ENCODE results near the gene KRT31. TPM values are rescaled to one million over a fixed set of nuclear protein-coding genes. Genes with fewer than 3 reads are reported as not detected.

KRT31 gene
- total and polyA plus RNA-seq, 3 donors from 2014 or later = 0.53 to 0.74 TPM; not detected in 1

DNA sequence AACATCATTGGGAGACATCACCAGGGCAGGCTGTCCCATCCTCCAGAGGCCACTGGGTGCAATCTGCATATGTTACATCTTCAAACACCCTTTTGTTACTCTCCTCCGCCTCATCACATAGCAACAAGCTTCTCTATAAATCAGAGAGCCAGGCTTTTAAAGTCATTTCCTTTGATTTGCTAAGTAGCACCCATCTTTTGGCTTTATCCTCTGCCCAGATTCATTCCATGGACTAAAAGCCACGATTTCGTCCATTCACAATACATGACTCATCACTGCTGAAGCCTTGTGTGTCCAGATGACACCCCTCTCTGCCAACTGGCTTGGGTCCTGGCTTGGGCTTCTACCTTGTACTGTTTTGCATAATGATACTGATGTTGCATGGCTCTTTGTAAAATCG is 45.3 kb upstream of the KRT31 start:
- H3K4me3 ChIP-seq = no peak overlapping the region
- H3K36me3 ChIP-seq (ENCODE audit: low read depth, missing control alignments) = no peaks in the 10 kb centered on the region
- 91 to 92% methylated on average over 4 of the region's 4 CpGs for WGBS, 2 donors
- no peak for DNase-seq
- no peak overlapping the region for H3K27ac ChIP-seq
- intact Hi-C loops (cut with DNase I; ENCODE audit: low total_unique reads) = loop anchor here (10.0 kb wide), 1 partner anchor 78 kb away; the partner anchor contains the start of gene KRT33B
- H3K27me3 ChIP-seq = no peaks in the 10 kb centered on the region
- no peaks in the 10 kb centered on the region for H3K9me3 ChIP-seq
- H3K4me1 ChIP-seq = no peaks in the 10 kb centered on the region
- TF ChIP-seq, protein P1, sequence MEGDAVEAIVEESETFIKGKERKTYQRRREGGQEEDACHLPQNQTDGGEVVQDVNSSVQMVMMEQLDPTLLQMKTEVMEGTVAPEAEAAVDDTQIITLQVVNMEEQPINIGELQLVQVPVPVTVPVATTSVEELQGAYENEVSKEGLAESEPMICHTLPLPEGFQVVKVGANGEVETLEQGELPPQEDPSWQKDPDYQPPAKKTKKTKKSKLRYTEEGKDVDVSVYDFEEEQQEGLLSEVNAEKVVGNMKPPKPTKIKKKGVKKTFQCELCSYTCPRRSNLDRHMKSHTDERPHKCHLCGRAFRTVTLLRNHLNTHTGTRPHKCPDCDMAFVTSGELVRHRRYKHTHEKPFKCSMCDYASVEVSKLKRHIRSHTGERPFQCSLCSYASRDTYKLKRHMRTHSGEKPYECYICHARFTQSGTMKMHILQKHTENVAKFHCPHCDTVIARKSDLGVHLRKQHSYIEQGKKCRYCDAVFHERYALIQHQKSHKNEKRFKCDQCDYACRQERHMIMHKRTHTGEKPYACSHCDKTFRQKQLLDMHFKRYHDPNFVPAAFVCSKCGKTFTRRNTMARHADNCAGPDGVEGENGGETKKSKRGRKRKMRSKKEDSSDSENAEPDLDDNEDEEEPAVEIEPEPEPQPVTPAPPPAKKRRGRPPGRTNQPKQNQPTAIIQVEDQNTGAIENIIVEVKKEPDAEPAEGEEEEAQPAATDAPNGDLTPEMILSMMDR (IDR thresholded peaks at IDR 0.05) = no peak

DNA sequence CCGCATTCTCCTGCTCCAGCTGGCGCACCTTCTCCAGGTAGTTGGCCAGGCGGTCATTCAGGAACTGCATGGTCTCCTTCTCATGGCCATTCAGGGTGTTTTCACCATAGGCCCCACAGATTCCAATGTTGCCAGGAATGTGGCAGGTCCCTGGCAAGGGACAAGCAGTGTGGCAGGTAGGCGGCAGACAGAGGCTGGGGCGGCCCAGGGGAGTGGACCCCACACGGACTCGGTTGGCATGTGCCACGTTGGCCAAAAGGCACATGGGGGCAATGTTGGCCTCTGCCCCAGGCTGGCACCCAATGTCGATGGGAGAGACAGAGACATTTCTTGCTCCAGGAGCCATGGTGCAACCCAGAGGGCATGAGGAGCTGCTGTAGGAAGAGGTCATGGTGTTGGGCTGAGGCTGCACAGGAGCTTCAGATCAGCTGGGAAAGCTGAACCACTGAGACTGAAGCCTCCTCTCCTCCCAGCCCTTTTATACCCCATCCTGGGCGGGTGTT is 43.2 kb upstream of the KRT31 start, which contains the start of gene KRT38:
Gene KRT38, minus strand, starts transcription at position 453 of the 503 bp plus-strand sequence. Its CDS starts 62 bp downstream, at position 391.
- Histone ChIP-seq H3K4me3 (no peak within 1 kb of the TSS), H3K9me3 (no peaks in the 10 kb centered on the region), H3K4me1 (no peaks in the 10 kb centered on the region), H3K36me3 (ENCODE audit: low read depth, missing control alignments) (no peaks in the 10 kb centered on the region), H3K27me3 (no peaks in the 10 kb centered on the region), H3K27ac (no peak within 1 kb of the TSS)
- DNase-seq = no peak
- intact Hi-C loops (cut with DNase I; ENCODE audit: low total_unique reads) = loop anchor here (10.0 kb wide), 1 partner anchor 76 kb away; the partner anchor contains the start of gene KRT33B
- no peak for TF ChIP-seq POLR2A (IDR thresholded peaks at IDR 0.05)
- TF ChIP-seq, protein P1 (IDR thresholded peaks at IDR 0.05) = no peak
- 96 to 100% methylated on average over 5 to 10 of the region's 10 CpGs for WGBS, 2 donors

DNA sequence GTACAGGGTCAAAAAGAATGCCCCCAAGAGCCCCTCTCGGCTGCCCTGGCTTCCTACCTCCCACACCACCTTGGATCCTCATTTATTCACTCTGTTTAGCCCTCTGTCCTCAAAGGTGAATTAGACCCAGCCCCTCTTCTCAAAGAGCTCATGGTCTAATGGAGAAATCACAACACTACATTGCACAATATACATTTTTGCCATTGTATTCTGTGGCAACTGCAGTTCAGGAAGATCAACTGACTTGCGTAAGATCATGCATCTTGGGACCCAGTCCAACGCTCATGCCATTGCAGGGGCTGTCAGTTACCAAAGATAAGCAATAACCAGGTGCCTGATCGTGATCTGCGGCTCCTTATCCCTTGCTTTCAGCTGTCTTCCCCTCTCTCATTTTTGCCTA is 42.0 kb upstream of the KRT31 start:
- no peaks in the 10 kb centered on the region for H3K36me3 ChIP-seq (ENCODE audit: low read depth, missing control alignments)
- intact Hi-C loops (cut with DNase I; ENCODE audit: low total_unique reads) = no loop called here
- H3K4me3 ChIP-seq = no peak overlapping the region
- WGBS, 2 donors = 73 to 89% methylated on average over 4 to 5 of the region's 5 CpGs
- no peaks in the 10 kb centered on the region for H3K27me3 ChIP-seq
- no peak for DNase-seq
- H3K27ac ChIP-seq = no peak overlapping the region
- H3K9me3 ChIP-seq = no peaks in the 10 kb centered on the region
- TF ChIP-seq POLR2A (IDR thresholded peaks at IDR 0.05) = no peak
- TF ChIP-seq, protein P1 (IDR thresholded peaks at IDR 0.05) = no peak
- H3K4me1 ChIP-seq = no peaks in the 10 kb centered on the region

DNA sequence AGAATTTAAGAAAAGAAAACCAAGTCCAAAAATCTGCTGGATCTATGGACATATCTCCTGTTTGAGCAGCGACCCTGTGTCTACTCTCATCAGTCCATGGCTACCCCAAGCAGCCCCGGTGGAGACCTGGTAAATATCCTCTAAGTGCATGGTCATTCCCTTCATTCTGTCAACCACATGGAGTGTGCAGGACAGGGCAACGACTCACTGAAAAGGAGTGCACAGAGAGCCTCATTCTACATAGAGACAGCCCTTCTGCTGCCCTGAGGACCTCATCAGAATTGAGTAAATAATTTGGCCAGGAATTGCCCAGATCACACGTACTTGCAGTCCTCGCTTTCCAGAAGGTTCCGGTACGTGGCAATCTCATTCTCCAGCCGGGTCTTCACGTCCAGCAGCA is 40.4 kb upstream of the KRT31 start:
- Histone ChIP-seq H3K27ac (no peak overlapping the region), H3K4me1 (no peaks in the 10 kb centered on the region), H3K9me3 (no peaks in the 10 kb centered on the region), H3K27me3 (no peaks in the 10 kb centered on the region), H3K36me3 (ENCODE audit: low read depth, missing control alignments) (no peaks in the 10 kb centered on the region), H3K4me3 (no peak overlapping the region)
- intact Hi-C loops (cut with DNase I; ENCODE audit: low total_unique reads) = no loop called here
- TF ChIP-seq POLR2A (IDR thresholded peaks at IDR 0.05) = no peak
- TF ChIP-seq, protein P1 (IDR thresholded peaks at IDR 0.05) = no peak
- no peak for DNase-seq
- WGBS, 2 donors = 92 to 94% methylated on average over 3 to 9 of the region's 9 CpGs

DNA sequence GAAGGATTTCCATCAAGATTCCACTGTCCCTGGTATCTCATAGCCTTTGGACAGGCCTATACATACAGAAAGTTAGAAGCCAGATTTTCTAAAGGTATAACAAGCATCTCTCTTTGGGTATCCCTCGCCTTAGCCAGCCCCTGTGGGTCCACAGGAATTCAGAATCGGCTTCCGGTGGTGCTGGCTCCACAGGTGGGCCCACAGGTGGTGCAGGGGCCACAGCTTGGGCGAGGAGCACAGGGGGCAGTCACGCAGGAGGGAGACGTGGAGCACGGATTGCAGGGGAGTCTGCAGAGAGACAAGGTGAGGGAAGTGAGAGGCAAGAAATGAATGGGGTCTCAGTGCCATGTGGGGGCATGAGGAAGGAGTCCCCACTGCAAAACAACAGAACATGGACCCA is 39.8 kb upstream of the KRT31 start:
- H3K27me3 ChIP-seq = no peaks in the 10 kb centered on the region
- no peak overlapping the region for H3K4me3 ChIP-seq
- TF ChIP-seq POLR2A (IDR thresholded peaks at IDR 0.05) = no peak
- TF ChIP-seq, protein P1 (IDR thresholded peaks at IDR 0.05) = no peak
- H3K4me1 ChIP-seq = no peaks in the 10 kb centered on the region
- 78 to 94% methylated on average over 6 to 7 of the region's 7 CpGs for WGBS, 2 donors
- no peaks in the 10 kb centered on the region for H3K9me3 ChIP-seq
- no peak for DNase-seq
- no peak overlapping the region for H3K27ac ChIP-seq
- H3K36me3 ChIP-seq (ENCODE audit: low read depth, missing control alignments) = no peaks in the 10 kb centered on the region
- intact Hi-C loops (cut with DNase I; ENCODE audit: low total_unique reads) = no loop called here
